ENCODE results near the gene ANKRD53.

Gene ANKRD53, protein sequence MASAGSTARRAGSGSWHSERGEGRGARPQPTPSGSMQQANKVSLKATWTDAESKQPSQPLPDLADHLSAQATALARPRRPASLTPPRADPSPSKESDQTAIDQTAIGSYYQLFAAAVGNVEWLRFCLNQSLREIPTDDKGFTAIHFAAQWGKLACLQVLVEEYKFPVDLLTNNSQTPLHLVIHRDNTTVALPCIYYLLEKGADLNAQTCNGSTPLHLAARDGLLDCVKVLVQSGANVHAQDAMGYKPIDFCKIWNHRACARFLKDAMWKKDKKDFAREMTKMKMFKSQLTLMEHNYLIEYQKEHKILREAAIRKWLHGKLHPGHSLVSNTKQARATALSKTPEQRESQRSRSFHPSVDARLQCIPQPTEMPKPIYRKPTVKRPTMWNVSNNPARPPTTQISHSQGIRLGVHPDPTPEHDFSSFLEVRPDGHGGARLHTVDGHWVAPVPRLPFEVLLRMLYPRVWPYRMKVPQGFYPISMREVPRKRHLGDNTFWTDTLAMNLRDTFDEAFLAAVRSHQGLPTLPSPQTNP

DNA sequence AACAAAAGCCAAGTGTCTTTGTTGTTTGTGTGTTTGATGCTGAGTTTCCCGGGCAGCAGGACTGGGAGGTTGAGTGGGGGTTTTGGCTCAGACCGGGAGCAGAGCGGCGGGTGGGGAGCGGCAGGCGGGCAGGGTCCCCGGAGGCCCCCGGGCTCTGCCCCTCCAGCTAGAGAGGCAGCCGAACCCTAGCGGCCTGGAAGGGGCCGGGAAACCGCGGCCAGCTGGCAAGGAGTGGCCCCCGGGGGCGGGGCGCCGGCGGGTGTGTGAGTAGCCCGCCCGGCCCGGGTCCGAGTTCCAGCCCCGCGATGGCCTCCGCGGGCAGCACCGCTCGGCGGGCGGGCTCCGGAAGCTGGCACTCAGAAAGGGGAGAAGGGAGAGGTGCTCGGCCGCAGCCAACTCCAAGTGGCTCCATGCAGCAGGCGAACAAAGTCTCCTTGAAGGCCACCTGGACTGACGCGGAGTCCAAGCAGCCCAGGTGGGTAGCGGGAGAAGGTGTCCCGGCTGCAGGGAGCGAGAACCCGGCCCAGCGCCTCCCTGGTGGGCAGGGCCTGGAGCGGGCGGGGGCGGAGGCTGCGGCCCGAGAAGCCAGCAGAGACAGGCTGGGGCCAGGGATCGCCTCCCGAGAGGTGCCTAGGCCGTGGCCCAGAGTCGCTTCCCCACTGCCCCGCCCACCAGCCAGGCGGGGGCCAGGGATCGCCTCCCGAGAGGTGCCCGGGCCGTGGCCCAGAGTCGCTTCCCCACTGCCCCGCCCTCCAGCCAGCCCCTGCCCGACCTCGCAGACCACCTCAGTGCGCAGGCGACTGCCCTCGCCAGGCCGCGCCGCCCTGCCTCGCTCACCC, at the start of gene ANKRD53:
ANKRD53 (plus strand) TSS at position 290 of the 839 bp plus-strand sequence; CDS start at position 306, 16 bp downstream.
- DNase-seq: peak; percentile 10 to 90 (median 82)

DNA sequence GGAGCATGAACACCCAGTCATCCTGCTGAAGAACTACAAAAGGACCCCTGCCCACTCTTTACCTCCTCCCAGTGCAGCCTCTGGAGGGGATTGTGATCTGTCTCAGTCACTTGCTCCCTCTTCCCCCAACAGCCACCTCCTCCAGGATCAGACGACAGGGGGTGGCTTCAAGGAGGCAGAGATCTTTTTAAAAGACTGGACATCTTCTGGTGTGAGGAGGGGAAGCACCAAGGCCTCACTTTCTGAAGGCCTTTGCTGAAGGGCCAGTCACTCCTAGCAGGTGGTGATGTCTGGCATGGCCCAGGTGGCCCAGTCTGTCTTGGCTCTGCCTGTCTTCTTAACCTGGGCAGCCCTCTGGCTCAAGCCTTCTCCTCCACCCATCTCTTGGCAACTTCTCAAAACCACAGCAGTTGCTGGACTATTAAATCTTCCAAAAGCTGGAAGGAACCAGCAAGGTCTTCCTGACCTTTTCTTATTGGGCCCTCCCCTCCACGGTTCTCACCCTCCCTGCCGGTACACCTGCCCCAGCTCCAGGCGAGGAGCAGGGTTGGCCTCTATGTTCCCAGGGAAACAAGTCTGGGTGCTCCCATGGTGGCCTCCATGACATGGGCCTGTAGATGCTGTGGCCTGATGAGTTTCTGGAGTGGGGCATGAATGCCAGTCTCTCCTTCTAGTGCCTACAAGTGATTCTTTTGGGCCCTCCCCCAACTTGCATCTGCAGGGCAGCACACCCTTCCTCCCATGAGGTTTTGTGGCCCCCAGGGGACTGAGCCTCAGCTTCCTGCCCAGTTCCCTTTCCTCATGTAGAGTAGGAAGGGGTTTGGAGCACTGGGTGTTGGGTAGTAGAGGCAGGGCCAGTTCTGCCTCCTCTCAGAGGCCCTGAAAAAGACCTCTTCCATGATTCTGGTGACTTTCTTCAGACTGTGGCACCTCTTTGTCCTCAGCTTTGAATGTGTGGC, 47.8 kb upstream of the ANKRD53 start:
- DNase-seq: no peak

DNA sequence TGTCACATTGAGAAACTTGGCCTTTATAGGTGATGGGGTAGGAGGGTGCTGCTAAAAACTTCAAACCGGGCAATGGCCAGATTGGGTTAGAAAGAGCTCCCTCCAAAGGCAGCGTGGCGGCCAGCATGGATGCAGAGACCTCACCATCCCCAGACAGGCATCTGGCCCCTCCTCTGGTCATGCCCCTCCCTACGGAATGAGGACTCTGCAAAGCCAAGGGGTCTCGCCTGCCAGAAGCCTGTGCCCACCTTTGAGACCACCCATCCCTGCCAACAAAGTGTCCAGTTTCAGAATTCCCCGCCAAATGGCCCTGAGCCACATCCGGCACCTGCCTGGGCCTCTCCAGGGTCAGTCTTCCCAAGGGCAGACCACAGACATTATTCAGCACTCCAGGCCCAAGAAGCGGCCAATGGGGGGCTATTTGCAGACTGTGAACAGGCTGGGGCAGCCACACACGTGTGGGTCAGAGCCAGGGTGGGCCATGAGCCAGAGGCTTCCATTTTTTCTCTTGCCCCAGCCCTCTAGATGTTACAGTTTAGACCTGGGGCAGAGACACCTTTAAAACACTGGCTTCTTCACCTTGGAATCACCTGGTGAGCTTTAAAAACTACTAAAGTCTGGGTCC, 46.9 kb upstream of the ANKRD53 start:
- DNase-seq: no peak

DNA sequence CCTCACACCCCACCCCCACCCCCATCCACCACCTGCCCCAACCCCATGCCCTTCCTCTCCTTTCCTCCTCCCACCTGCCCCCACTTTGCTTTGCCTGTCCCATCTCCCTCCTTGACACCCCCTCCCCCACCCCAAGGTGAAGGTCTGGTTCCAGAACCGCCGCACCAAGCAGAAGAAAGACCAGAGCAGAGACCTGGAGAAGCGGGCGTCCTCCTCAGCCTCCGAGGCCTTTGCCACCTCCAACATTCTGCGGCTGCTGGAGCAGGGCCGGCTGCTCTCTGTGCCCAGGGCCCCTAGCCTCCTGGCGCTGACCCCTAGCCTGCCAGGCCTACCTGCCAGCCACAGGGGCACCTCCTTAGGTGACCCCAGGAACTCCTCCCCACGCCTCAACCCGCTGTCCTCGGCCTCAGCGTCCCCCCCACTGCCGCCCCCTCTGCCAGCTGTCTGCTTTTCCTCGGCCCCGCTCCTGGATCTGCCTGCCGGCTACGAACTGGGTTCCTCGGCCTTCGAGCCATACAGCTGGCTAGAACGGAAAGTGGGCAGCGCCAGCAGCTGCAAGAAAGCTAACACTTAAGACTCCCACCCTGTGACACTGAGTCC, 45.7 kb upstream of the ANKRD53 start:
- DNase-seq: no peak

DNA sequence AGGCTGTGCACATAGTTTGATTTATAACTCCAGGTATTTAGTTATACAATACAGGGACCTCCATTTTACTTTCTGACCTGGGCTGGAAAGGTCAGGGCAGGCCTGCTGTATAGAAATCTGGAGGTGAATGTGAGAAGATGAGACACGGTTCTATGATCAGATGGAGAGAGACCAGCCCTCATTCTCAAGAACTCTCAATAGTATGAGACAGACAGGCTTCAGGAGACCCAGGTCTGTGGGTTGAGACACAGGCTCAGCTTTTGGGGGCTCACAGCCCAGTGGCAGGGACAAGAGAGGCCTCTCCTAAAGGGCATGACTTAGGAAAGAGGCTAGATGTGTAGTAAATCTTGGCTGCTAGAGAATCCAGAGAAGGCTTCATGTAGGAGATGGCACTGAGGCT, 43.4 kb upstream of the ANKRD53 start:
- DNase-seq: no peak

DNA sequence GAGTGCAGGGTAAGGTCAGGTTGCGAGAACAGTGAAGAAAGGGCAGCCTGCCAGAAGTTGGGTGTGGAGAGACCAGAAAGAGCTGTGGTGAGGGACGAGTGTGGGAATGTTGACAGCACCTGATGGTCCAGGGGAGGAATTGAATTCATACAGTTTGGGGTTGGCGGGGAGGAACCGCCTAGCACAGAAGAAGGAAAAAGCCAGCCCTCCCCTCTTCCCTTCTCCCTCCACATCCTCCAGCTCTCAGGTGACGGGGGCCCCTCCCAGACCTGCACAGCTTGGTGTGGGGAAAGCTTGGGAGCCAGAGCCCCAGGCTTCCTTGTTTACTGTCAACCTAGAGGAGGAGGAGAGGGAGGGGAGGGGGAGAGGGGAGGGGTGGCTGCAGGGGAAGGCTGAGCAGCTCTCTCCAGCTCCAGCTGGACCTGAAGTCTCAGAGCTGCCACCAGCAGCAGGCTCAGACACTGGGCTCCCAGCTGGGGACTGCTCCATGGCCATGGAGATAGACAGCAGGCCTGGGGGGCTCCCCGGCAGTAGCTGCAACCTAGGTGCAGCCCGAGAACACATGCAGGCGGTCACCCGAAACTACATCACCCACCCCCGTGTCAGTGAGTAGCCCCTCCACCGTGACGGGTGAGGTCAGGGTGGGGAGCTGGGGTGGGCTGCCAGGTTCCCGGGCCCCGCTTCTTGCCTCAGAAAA, 42.8 kb upstream of the ANKRD53 start, which contains the start of gene ATP6V1B1:
ATP6V1B1 (plus strand) TSS at position 433 of the 697 bp plus-strand sequence; CDS start at position 488, 55 bp downstream.
- peak; percentile 51 to 86 (median 79) for DNase-seq

DNA sequence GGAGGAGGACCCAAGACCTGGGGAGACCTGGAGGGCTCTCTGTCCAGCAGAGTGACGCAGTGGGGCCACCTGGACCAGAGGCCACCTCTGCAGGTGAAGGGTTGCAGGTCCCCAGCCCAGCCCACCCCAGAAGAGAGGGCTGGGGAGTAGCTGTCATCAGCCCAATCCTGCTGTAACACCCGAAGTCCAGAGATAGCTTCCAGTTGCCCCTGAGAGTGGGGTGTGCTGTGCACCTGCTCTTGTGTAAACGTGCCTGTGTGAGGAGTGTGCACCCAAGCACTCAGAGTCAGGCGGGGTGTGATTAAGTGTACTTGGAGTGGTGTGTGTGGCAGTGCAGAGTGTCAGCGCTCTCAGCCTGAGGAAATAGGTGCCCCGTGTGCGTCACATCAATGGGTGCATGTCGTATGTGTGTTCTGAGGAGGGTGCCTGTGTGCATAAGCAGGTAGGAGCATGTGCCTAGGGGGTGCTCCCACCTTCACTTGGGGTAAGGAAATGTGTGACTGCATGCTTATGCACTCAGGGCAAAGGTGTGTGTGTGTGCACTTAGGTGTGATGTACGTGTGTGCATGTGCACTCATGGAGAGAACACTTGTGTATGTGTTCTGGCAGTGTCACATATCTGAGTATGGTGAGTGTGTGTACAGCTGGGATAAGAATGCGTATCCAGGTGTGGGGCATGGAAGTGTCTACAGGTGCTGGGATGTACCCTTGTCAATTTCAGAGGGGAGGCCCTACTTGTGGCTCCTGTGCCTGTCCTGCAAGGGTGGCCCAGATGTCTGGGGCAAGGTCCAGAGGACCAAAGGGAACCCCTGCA, 42.1 kb upstream of the ANKRD53 start:
- peak in 2 of 3 experiments; percentile 24 to 61 for DNase-seq

DNA sequence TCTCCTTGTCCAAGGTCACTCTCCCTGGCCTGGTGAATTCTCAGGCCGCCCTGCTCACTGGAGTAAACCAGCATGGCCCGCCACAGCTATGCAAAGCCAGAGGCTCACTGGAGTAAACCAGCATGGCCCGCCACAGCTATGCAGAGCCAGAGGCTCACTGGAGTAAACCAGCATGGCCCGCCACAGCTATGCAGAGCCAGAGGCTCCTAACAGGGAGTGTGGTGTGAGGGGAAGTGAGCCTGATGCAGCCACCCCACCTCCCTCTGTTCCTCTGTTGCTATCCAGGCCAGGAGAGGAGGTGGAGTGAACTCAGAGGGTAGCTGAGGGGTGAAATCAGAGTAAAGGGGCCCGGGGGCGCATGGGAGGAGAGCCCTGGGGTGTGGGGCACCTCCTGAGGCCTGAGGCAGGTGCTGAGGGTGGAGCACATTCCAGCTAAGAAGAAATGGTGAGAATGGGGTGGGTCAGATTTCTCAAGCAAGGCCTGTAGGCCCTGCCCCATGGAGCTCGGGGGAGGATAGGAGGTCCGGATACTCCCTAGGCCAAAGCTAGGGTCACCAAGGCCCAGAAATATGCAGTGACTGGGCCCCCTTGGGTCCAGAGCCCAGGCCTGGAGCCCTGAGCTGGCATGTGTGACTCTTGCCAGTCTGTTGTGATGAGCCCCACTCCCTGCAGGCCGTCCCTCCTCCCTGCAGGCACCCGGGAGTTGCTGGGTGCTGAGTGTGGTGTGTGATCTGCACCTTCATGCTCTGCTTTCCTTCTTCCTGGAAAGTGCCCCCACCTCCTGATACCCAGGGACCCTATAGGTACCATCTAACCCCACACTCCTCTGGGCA, 41.2 kb upstream of the ANKRD53 start:
- no peak for DNase-seq

DNA sequence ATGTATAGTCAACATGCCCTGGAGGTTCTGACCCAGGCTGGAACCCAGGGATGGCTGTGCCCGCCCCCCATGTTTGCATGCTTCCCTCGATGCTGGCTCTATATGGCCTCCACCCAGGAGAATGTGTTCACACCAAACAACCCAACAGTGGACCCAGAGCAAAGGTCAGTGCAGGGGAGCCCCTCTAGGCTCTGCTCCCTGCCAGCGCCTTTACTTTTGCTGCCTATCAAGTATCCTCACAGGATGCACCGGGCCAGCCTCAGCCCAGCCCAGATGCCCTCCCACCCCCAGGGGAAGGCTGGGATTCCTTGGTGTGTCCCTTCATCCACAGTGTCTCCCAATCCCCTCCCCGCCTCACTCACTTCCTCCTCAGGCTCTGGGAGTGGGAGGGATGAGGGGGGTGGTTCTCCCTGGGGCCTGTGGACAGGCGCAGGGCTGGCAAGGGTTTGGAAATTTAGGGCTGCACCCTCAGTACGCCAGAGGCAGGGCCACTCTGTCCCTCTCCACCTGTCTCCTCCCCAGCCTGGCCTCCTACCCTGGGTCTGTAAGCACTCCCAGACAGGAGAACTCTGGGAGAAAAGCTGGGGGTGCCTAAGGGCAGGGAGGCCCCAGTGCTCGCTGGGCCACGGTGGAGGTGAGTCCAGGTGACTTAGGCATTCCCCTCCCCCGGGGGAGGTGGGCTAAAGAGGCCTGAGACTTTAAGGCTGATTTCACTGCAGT, 40.4 kb upstream of the ANKRD53 start:
- DNase-seq: no peak

DNA sequence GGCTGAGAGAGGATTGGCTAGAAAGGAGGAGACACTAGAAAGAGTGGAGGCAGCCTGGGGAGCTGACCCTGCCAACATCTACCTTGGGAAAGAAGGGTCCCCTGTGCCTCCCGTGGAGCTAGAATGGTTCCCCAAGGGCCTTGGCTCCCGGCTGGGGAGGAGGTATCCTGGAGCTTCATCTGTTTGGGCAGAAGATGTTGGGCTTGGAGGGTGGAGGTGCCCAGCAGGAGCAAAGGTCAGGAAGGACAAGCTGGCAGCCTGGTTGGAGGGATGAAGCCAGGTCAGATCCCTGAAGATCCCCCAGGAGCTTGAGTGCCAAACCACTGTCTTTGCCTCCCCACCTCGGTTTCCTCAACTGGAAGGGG, 39.9 kb upstream of the ANKRD53 start:
- DNase-seq: no peak

DNA sequence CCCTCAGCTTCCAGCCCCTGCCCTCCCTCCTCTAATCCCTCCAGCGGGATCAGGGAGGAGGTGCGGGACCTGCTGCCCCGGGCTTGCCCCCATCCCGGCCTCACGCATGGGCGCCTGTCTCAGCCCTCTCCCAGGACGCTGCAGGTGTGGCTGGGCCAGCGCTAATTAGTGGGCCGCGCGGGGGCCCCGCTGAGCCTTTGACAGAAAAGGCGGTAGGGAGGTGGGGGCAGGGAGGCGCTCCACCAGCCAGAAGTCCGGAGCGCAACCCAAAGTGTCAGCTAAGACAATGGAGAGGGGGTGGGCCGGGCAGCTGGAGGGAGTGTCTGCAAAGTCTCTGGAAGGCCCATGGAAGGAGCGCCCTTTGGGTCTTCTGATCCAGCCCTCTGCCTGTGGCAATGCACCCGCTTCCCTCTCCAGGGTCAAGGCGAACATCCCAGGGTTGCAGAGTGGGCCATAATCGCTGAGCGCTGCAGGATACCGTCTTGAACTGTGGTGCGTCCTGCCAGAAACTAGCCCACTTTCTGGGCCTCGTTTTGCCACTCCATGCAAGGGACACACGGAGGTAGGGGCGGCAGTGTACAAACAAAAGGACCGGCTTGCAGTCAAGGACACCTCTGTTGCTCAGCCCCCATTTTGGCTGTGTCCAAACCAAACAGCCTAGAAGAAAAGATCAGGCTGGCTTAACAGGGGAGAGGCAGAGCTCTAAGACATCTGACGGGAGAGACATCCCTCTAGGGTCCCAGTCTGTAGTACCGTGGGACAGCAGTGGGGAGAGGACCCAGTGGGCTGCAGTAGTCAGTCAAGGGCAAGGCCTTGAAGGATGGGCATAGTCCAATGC, 39.2 kb upstream of the ANKRD53 start:
- peak in 2 of 3 experiments; percentile 23 to 38 for DNase-seq

DNA sequence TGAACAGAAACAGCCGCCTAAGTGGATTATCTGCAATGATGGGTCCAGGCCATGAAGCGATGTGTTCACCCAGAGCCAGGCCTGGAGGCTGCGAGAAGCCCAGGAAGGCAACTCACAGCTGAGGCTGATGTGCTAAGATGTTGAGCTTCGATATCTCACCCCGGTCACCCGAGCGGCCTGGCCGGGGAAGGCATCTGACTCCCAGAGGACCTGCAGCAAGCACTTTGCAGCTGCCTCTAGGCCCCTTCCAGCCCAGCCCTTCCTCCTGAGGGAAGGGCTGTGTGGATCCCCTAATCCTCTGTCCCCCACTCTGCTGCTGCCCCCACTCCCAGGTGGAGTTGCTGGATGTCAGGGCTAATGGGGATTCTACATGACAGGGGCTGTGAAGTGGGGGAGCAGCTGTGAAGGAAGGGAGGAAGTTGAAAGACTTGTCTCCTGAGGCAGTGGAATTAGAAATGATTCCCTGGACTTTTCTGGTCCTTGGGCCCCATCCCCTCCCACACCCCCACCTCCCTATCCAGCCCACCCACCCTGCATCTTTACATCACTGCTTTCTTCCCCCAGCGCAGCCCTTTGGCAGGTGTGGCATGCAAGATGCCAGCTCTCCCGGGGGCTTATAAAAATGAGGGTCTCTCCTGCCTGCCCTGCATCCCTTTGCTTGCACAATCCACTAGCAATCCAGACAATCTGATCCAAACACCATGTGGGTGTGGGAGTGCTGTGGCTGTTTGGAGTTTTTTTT, 38.4 kb upstream of the ANKRD53 start:
- DNase-seq: no peak

DNA sequence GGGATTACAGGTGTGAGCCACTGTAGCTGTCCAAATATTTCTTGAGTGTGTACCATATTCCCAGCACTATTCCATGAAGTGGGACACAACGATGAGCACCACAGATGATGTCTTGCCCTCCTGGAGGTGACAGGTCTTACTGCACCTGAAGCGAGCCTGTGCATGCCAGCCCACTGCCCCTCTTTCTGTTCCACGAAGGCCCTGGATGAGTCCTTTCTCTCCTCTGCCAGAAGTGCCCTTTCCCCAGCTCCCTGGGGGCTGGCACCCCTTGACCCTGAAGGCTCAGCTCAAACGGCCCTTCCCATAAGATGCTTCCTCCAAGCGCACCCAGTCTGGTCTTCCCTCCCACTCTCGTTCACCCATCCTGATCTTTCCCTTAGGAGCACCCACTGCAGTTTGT, 37.2 kb upstream of the ANKRD53 start:
- DNase-seq: no peak

DNA sequence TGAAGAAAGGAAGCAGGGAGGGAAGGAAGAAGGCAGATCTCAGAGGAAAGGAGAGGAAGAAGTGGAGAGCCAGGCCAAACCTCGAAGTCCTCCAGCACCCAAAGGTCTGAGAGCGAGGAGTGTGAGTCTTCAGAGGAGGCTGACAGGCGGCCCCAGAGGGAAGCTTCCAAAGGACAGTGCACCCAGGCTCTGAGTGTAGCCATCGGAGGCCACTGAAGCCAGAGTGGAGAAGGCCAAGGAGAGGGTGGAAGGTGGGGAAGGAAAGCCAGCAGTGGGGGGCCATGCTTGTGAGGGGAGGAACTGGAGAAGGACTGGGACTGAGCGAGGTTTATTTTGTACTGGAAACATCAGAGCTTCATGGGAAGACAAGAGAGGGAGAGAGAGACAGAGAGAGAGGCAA, 36.7 kb upstream of the ANKRD53 start:
- DNase-seq: no peak

DNA sequence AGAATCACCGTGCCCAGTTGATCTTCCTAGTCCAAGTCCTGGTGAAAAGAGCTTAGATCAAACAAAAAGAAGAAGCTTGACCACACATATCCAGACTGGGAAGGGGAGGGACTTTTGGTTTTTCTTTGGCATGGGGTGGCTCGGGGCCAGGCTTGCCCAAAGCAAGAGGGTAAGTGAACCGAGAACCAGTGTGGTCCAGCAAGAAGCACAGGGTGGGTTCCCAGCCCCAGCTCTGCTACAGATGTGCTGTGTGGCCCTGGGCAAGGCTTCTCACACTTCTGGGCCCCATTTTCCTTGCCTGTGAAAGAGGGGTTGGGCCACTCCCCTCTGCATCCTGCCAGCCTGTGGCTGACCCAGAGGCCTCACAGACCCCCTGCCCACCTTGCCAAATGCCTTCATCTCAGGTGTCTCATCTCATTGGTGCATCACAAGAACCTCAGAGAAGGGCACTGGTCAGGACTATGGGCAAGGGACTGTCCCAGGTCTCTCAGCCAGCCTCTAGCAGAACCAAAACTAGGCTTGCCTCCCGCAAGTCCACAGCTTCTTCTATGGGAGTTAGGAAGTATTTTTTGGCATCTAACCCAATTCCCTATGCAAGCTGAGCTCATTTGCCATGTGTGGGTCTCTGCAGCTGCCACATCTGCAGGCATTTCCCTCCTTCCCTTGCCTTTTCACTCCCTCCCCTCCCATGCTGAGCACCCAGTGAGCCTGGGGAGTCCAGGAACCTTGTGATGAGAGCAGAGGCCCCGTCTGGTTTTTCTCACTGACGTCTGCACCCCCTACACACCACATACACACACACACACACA, 35.8 kb upstream of the ANKRD53 start:
- DNase-seq: peak in 1 of 3 experiments; percentile 49

Data from NCI-H1417 (cell line).